Right renal pelvis (tissue), 4 donors: ENCODE data around the gene IKZF5. TPM values are rescaled to one million over a fixed set of nuclear protein-coding genes. Genes with fewer than 3 reads are reported as not detected.
A peak's percentile ranks its signal among the peaks of the same experiment; 100 is the strongest.

Experiments
- DNase-seq, 4 donors: peaks; one replicate each; pipeline ENCODE4 v3.0.0-alpha.2; 2013; ENCODE audit warnings: low read depth in 4 of 4, low spot score in 3 of 4, missing footprints in 1 of 4
- polyA plus RNA-seq, 4 donors: library from polyadenylated mRNA; unstranded; fragments of 120-200 nt; gene quantifications; one replicate each; pipeline ENCODE4 v1.2.1, GENCODE V29; 2013; ENCODE audit not compliant: insufficient read length in 4 of 4

IKZF5 gene
- polyA plus RNA-seq, 4 donors = 18.6 to 27.5 (median 25.2) TPM

DNA sequence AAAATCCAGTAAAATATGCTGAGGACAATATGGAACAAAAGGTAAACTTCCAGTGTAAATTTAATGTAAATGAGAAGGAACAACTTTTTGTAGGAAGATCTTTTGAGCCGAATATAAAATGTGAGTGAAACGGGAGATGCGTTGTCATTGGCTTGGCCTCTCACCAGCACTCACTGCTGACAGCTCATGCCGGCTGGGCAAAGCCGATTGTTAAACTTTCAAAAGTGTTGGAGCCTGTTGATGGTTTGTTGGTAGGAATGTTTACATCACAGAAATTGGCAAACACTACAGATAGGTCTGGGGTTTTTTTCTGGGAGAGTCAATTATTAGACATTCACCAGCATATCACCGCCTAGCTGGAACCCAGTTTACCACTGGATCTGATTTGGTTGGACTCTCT is 22.3 kb downstream of the IKZF5 start:
- no peak for DNase-seq

DNA sequence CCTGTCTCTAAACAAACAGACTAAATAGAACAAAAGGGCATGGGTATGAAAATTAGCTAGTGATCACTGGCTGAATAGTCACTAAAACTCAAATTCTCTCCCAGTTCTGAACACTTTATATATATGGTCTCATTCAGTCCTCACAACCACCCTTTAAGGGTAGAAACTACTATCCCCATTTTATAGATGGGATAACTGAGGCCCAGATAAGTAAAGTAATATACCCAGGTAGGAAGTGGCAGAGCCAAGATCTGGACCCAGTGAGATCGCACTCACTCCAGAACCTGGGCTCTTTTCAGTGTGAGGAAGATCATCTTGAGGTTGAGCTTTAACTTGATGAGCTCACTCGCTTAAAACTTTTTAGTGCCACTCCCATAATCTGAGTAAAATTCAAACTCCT is 23.9 kb downstream of the IKZF5 start:
- DNase-seq = no peak

DNA sequence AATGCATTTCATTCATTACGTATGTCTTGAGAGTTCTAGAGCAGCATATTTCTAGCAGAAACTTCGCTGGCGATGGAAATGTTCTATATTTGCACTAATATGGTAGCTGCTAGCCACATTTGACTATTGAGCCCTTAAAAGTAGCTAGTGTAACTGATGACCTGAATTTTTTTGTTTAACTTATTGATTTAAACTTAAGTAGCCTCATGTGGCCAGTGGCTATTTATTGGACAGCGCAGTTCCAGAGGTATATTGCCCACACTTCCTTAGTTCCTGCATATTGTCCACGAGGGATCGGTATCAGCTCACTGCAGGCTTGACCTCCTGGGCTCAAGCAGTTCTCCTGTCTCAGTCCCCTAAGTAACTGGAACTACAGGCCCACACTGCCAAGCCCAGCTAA is 24.7 kb downstream of the IKZF5 start:
- no peak for DNase-seq

DNA sequence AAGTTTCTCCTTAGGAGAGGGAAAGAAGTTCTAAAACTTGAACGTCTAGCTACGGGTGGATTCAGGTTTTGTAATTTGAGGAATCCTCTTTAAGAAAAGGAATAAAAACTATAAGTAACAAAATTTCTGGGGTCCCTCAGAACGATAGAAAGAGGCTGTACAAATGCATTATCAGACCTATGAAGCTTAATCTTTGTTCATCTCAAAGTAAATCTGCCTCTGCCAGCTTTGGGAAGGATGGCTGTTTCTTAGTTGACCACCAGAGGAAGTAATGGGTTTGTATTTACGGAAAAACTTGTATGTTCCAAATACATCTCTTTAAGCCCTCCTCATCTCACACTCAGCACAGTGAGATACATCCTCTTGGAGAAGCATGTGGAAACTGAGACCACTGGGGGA is 27.5 kb downstream of the IKZF5 start:
- DNase-seq = no peak

DNA sequence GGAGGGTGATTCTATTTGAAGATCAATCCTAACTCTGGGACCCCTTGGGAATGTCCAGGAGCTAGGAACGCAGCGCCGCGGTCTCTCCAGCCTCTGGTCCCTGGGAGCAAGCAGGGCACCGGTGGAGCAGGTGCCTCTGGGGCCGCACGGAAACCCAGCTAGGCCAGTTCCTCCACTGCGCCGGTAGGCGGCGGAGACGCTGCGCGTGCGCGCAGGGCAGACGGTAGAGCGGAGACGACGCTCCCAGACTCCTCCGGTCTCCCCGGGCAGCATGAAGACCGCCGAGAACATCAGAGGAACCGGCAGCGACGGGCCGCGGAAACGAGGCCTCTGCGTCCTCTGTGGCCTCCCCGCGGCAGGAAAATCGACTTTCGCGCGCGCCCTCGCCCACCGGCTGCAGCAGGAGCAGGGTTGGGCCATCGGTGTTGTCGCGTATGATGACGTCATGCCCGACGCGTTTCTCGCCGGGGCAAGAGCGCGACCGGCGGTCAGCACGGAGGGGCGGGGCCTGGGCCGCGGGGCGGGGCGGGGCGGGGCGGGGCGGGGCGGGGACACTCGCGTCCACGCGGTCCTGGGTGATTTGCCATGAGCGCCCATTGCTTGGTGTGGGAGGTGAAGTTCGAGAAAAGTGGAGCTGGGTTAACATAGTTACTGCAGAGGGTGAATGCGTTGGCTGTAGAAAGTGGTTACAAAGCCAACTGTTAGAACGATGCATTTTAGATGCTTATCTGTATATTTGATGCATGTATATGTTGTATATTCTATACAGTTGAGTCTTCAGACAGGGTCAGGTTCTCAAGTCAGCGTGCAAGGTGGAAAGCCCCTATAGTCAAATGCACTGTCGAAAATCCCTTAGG is 28.2 kb downstream of the IKZF5 start, which contains the start of gene PSTK:
Gene PSTK (plus strand): TSS at position 193 of the 857 bp plus-strand sequence. CDS start 79 bp downstream, at position 272.
- peak; percentile 87 to 96 (median 88) for DNase-seq

DNA sequence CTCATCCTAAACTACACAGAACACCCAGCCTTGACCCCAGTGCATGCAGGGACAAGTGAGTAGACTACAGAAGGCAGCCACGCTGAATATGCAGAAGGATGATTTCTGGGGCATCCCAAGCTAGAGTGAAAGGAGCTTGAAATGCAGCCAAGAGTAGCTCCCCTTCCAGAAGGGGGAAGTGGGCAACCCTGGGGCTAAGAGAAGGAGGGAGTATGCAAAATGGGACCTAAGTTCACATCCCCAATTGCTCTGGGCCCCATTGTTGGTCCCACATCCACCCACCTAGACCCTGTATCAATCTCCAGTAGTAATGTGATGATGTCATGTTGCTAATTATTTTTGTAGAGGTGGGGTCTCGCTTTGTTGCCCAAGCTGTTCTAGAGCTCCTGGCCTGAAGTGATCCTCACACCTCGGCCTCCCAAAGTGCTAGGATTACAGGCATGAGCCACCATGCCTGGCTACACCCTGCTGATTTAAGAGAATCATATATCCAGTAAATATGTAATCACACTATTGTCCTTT is 34.0 kb downstream of the IKZF5 start:
- DNase-seq = no peak

DNA sequence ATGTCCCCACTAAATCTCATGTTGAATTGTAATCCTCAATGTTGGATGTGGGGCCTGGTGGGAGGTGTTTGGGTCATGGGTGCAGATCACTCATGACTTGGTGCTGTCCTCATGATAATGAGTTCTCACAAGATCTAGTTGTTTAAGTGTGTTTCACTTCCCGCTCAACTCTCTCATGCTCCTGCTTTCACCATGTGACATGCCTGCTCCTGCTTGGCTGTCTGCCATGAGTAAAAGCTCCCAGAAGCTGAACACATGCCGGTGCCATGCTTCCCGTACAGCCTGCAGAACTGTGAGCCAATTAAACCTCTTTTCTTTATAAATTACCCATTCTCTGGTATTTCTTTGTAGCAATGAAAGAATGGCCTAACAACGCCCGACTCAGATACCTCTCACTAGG is 34.6 kb downstream of the IKZF5 start:
- DNase-seq = no peak

DNA sequence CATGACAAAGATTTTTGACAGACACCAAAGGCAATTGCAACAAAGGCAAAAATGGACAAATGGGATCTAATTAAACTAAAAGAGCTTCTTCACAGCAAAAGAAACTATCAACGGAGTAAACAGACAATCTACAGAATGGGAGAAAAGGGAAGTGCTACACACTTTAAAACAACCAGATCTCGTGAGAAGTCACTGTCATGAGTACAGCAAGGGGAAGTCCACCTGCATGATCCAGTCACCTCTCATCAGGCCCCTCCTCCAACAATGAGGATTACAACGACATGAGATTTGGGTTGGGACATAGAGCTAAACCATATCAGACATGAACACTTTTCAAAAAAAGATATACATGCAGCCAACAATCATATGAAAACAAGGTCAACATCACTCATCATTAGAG is 39.9 kb downstream of the IKZF5 start:
- DNase-seq = no peak

DNA sequence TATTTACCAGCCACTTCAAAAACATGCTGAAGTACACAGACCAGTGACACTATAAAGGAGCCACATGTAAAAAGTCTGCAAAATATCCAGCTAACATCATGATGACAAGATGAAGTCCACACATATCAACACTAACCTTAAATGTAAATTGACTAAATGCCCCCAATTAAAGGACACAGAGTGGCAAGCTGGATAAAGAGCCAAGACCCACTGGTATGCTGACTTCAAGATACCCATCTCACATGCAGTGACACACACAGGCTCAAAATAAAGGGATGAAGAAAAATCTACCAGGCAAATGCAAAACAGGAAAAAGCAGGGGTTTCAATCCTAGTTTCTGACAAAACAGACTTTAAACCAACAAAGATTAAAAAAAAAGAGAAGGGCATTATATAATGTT is 41.7 kb downstream of the IKZF5 start:
- no peak for DNase-seq

DNA sequence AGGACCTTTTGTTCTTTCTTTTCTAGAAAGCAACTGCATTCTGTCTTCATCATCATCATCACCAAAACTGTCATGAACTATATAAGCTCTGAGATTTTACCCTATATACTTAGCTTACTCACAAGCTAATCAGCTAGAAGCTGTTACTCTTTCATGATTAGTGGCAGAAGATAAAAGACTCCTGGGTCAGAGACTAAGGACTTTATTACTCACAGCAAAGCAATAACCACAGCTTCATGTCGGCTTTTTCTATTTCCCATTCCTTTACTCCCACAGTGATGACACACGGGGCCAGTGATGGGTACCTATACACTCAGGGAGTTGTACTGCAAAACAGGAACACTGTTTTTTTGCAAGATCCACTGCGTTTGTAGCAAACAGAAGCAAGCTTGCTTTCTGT is 46.2 kb downstream of the IKZF5 start:
- no peak for DNase-seq

DNA sequence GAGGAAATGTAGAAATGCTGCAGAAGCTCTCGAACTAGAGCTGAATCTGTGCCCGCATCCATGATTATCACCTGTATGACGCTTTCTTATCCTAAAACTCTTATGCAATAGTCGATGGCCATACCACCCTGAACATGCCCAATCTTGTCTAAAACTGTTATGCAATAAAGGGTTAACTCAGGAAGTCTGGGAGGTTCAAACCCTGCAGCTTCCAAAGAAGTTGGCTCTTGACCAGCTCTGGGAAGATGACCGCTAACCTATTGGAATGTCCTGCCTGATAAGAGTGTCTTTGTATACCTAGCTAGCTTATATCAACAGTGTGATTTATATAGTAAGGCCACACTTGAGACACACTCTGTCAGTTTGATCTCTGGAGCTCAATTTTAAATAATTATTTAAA is 51.1 kb downstream of the IKZF5 start:
- no peak for DNase-seq

DNA sequence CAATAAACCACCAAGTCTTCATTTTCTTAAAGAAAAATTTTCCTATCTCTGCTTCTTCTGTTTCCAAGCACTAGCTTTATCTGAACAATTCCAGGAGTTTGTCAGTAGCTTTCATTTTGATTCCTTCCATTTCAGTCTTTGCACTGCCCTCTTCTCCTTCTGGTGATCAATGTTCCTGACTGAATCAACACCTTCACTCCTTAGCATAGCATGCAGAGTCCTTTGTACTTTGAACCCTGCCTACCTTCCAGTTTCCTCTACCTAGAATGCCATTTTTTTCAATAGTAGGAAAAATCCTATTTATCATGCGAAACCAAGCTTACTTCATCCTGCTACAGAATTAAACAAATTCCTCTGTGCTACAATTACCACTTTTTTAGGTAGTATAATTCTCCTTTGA is 52.7 kb downstream of the IKZF5 start:
- no peak for DNase-seq

DNA sequence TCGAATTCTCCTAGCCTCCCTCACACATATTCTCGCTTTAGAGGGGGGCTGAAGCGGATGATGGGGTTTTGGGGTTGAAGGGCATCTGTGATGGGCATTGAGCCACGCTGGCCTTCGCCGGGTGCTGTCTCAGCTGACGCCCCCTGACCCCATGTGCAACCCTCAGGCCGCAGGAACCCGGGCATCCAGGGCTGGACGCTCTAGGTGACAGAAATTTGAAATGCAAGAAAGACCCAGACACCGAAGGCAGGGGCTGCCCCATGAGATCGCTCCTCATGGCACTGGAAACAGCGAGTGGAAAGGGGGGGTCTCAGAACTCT is 53.9 kb downstream of the IKZF5 start:
- DNase-seq = no peak

DNA sequence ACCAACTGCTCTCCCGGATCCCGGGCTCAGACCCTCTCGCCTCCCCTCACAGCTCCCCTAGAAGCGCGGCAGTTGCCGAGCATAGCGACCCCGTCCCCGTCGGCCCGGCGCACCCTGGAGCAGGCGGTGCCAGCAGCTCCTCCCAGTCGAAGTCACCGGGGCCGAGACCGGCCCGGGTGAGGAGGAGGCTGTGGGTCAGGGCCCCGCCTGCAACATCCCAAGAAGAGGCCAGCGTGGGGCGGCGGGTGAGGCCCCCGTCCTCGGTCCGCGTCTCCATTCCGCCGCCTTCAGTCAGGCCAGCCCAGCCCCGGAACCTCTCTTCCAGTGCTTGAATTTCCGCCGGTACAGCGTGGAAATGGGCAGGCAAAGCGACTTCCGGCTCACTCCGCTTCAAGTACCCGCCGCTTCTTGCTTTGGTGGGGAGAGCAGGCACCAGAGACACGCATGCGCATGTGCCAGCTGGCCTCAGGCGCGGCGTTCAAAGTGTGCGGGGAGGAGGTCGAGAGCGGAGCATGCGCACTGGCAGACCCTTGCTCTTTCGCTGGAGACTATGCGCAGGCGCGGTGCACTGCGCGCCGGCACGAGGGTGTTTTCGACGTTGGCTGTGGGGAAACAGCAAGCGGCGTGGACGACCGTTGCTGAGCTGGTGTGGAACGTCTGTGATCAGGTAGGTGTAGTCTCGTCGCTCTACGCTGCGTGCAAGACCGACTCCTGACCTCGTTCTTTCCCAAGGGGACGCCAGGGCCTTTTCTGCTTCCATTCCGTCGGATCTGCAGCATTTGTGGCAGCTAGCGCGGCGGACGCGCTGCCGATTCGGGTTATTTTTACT is 54.5 kb downstream of the IKZF5 start, which contains the start of gene C10orf88:
Gene C10orf88 (minus strand): TSS at position 326 of the 829 bp plus-strand sequence. CDS start 49 bp downstream, at position 277.
- peak; percentile 94 to 97 (median 96) for DNase-seq

DNA sequence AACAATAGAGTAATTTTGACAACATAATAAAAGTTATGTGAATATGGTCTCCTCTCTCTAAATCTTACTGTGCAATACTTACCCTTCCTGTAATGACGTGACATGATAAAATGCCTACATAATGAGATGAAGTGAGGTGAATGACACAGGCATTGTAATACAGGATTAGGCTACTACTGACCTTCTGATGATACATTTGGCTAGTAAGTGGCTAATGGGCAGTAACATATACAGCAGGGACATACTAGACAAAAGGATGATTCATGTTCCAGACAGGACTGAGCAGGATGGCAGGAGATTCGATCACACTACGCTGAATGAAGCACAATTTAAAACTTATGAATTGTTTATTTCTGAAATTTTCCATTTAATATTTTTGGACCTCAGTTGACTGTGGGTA is 59.3 kb downstream of the IKZF5 start:
- DNase-seq = no peak

Other genes with a start within 250 kb of the IKZF5 start
- gene CUZD1, start 162.9 kb downstream of the IKZF5 start, polyA plus RNA-seq = 1 to 10 TPM; 1.1 to 2.3 (median 1.5) TPM
- gene FAM24B, start 129.2 kb downstream of the IKZF5 start, polyA plus RNA-seq = 1 to 10 TPM; 4.2 to 5.4 (median 4.9) TPM
- not detected for gene FAM24A, start 98.2 kb downstream of the IKZF5 start, polyA plus RNA-seq
- gene C10orf88, start 54.6 kb downstream of the IKZF5 start, polyA plus RNA-seq = 10 to 100 TPM; 15.7 to 22.0 (median 19.9) TPM
- 10 to 100 TPM in 1 of 4 donors, 1 to 10 TPM in 3; 8.0 to 10.4 (median 8.3) TPM for gene PSTK, start 28.4 kb downstream of the IKZF5 start, polyA plus RNA-seq
- gene ACADSB, start 211 bp upstream of the IKZF5 start, polyA plus RNA-seq = 10 to 100 TPM; 21.3 to 33.2 (median 27.8) TPM
- not detected for gene HMX3, start 127.2 kb upstream of the IKZF5 start, polyA plus RNA-seq
- 1 to 10 TPM; 1.3 to 2.9 (median 1.9) TPM for gene HMX2, start 139.3 kb upstream of the IKZF5 start, polyA plus RNA-seq
- gene BUB3, start 145.6 kb upstream of the IKZF5 start, polyA plus RNA-seq = 100 to 1,000 TPM; 121 to 137 (median 128) TPM